ENCODE measurements around the gene SEMA3A.
A peak's percentile ranks its signal among the peaks of the same experiment; 100 is the strongest.

Gene SEMA3A

GRCh38 chr7:84092207-84092606 lies 102.4 kb downstream of the SEMA3A start:
- DNase-seq (ENCODE audit: low read depth), result no peak
- no peak overlapping the region for H3K4me3 ChIP-seq (ENCODE audit: low read length)
- TF ChIP-seq CTCF (conservative IDR thresholded peaks at IDR 0.05; ENCODE audit: low read depth, low read length), result no peak

GRCh38 chr7:84091318-84091717 lies 103.3 kb downstream of the SEMA3A start:
- no peak overlapping the region for H3K4me3 ChIP-seq (ENCODE audit: low read length)

GRCh38 chr7:84088802-84089201 lies 105.8 kb downstream of the SEMA3A start:
- no peak for DNase-seq (ENCODE audit: low read depth)
- no peak for TF ChIP-seq CTCF (conservative IDR thresholded peaks at IDR 0.05; ENCODE audit: low read depth, low read length)
- H3K4me3 ChIP-seq (ENCODE audit: low read length), result no peak overlapping the region

More at GRCh38 chr7:84091318-84091717, 103.3 kb downstream of the SEMA3A start:
- TF ChIP-seq CTCF (conservative IDR thresholded peaks at IDR 0.05; ENCODE audit: low read depth, low read length), result no peak
- DNase-seq (ENCODE audit: low read depth), result no peak

- DNase-seq (ENCODE audit: low read depth), result no peak
- H3K4me3 ChIP-seq (ENCODE audit: low read length), result no peak overlapping the region
- no peak for TF ChIP-seq CTCF (conservative IDR thresholded peaks at IDR 0.05; ENCODE audit: low read depth, low read length)
These were observed 108.6 kb downstream of the SEMA3A start for GRCh38 chr7:84085998-84086397.

GRCh38 chr7:84085147-84085546 lies 109.4 kb downstream of the SEMA3A start:
- TF ChIP-seq CTCF (conservative IDR thresholded peaks at IDR 0.05; ENCODE audit: low read depth, low read length), result no peak
- H3K4me3 ChIP-seq (ENCODE audit: low read length), result no peak overlapping the region
- DNase-seq (ENCODE audit: low read depth), result no peak

- peak; percentile 62 for DNase-seq (ENCODE audit: low read depth)
- no peak overlapping the region for H3K4me3 ChIP-seq (ENCODE audit: low read length)
- no peak for TF ChIP-seq CTCF (conservative IDR thresholded peaks at IDR 0.05; ENCODE audit: low read depth, low read length)
These were observed 110.7 kb downstream of the SEMA3A start for GRCh38 chr7:84083846-84084245.

GRCh38 chr7:84081973-84082522 lies 112.5 kb downstream of the SEMA3A start:
- no peak overlapping the region for H3K4me3 ChIP-seq (ENCODE audit: low read length)
- no peak for DNase-seq (ENCODE audit: low read depth)
- no peak for TF ChIP-seq CTCF (conservative IDR thresholded peaks at IDR 0.05; ENCODE audit: low read depth, low read length)

Measured in retinal pigment epithelial cell (primary cell).